Psoas muscle (tissue), 8 donors: ENCODE results near the gene DISP3. TPM values are rescaled to one million over a fixed set of nuclear protein-coding genes. Genes with fewer than 3 reads are reported as not detected.

Experiments used
- ATAC-seq, 4 donors: fragments of 200-7000 bp; cut with Tn5 transposase; one replicate each; pipeline ENCODE4 v1.9.1; 2020; ENCODE audit warnings: moderate library complexity in 3 of 4, mild to moderate bottlenecking in 2 of 4
- DNase-seq, 2 donors: peaks; one replicate each; pipeline ENCODE4 v3.0.0-alpha.2; 2020
- H3K27ac ChIP-seq: fragments of 200-600 bp; one replicate; pipeline ENCODE4 v1.8.0; 2022
- H3K27me3 ChIP-seq, 3 donors: fragments of 200-600 bp in 1 of 3; one replicate each; pipeline versions ENCODE4 v1.6.1 to v1.8.0; 2013 to 2022; ENCODE audit warnings: low read length in 2 of 3, mild to moderate bottlenecking in 2 of 3, moderate library complexity in 1 of 3; ENCODE audit not compliant: insufficient read depth in 3 of 3
- H3K36me3 ChIP-seq, 2 donors: fragments of 200-600 bp in 1 of 2; one replicate each; pipeline versions ENCODE4 v1.6.1 to v1.8.0; 2013 to 2022; ENCODE audit warnings: low read depth in 1 of 2, mild to moderate bottlenecking in 1 of 2, moderate library complexity in 1 of 2; ENCODE audit not compliant: insufficient read depth in 1 of 2
- H3K4me1 ChIP-seq: fragments of 200-600 bp; one replicate; pipeline ENCODE4 v1.8.0; 2022
- H3K4me3 ChIP-seq: fragments of 200-600 bp; one replicate; pipeline ENCODE4 v1.8.0; 2022; ENCODE audit warnings: mild to moderate bottlenecking
- H3K9me3 ChIP-seq: fragments of 200-600 bp; one replicate; pipeline ENCODE4 v1.8.0; 2022
- WGBS, 3 donors: extraction: QIAGEN DNeasy Blood & Tissue Kit; methylation state at CpG; one replicate each; pipeline versions ENCODE4 v1.1.6 to v1.1.7; 2013; 5-methylcytosine and 5-hydroxymethylcytosine counted together
- intact Hi-C, 2 donors: fragments of 100-400 bp; cut with DNase I; formaldehyde crosslinking; loops; one replicate each; pipeline versions ENCODE4 v1.11.0 to v1.14.2; 2022
- polyA plus RNA-seq, 3 donors: library from polyadenylated mRNA; stranded (reverse); fragments of 200-250 nt; gene quantifications; one replicate each; pipeline ENCODE4 v1.2.3, GENCODE V29; 2013
- total RNA-seq, 4 donors: library from RNA; stranded (reverse); fragmentation: NEBNext Ultra II Directional in 2 of 4; extraction: Animal tissue kit (Norgen Biotek cat#: 25700) in 2 of 4; gene quantifications; one replicate each; pipeline versions ENCODE4 v1.2.1 to v1.2.4, GENCODE V29; 2021 to 2023
- TF ChIP-seq, protein P1 (sequence below): fragments of 200-600 bp; IDR thresholded peaks from one replicate; pipeline ENCODE4 v1.8.0; 2022; ENCODE audit warnings: antibody characterized with exemption
- donor health status: healthy with polysubstance abuse.
- donor health status: DM: no; HTN: no; CAD: no; lungs with moderate emphysema.
- donor health status: Bipolar disorder and iron deficiency.
- donor health status: healthy.
- donor health status: DM: yes; HTN: yes; CAD: no.
- donor health status: DM: no; HTN: no; CAD: no.
- donor health status: DM: no; HTN: no; CAD: no.
- donor health status: DM: yes; HTN: yes; CAD: no.

The DISP3 gene
- total and polyA plus RNA-seq, 7 donors: 0.01 to 0.04 (median 0.02) TPM; not detected in 3

DNA sequence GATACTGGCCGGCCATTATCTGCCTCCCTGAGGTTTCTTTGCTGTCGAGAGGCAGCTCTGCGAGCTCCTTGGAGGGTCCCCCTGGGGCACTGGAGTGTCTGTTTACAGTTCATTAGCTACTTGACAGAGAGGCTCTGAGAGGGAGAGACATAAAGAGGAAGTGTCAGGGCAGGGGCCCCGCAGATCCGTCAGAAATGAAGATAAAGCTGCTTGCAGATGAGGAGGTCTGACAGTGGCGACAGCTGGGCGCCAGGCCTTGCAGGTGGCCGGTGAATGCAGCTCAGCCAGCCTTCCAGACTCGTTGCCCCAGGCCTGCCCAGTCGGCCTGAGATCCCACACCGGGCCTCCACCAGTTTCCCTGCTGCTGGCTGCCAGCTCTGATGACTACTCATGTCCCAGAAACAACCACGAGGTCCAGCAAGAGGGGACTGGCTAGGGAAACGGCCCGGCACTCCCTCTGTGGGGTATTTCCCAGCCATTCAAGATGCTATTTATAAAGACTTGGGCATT, 84.7 kb downstream of the DISP3 start:
- TF ChIP-seq, protein P1, sequence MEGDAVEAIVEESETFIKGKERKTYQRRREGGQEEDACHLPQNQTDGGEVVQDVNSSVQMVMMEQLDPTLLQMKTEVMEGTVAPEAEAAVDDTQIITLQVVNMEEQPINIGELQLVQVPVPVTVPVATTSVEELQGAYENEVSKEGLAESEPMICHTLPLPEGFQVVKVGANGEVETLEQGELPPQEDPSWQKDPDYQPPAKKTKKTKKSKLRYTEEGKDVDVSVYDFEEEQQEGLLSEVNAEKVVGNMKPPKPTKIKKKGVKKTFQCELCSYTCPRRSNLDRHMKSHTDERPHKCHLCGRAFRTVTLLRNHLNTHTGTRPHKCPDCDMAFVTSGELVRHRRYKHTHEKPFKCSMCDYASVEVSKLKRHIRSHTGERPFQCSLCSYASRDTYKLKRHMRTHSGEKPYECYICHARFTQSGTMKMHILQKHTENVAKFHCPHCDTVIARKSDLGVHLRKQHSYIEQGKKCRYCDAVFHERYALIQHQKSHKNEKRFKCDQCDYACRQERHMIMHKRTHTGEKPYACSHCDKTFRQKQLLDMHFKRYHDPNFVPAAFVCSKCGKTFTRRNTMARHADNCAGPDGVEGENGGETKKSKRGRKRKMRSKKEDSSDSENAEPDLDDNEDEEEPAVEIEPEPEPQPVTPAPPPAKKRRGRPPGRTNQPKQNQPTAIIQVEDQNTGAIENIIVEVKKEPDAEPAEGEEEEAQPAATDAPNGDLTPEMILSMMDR: no peak
- Histone ChIP-seq H3K27me3 (peaks cover 0 to 54% (median 11%) of the 10 kb centered on the region in 3 donors), H3K27ac (no peak overlapping the region), H3K4me3 (no peak overlapping the region), H3K4me1 (no peaks in the 10 kb centered on the region), H3K36me3 (no peaks in the 10 kb centered on the region), H3K9me3 (no peaks in the 10 kb centered on the region)
- ATAC-seq (no peak), DNase-seq (no peak)
- intact Hi-C loops: no loop called here
- WGBS, 3 donors: 5 to 12% (median 9%) methylated on average over 14 of the region's 14 CpGs

DNA sequence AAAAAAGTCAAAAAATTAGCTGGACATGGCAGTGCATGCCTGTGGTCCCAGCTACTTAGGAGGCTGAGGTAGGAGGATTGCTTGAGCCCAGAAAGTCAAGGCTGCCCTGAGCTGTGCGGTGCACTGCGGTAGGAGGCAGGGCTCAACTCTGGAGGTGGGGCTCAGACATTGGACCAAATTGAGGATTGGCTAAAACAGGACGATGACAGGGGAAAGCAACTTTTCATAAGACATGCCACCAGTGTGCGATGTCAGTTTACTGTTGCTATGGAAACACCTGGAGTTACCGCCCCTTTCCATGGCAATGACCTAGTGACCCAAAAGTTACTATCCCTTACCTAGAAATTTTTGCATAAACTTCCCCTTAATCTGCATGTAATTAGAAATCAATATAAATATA, 85.3 kb downstream of the DISP3 start:
- no peak overlapping the region for H3K4me3 ChIP-seq
- TF ChIP-seq, protein P1: no peak
- peaks cover 0 to 54% (median 11%) of the 10 kb centered on the region in 3 donors for H3K27me3 ChIP-seq
- no peaks in the 10 kb centered on the region for H3K36me3 ChIP-seq
- no peaks in the 10 kb centered on the region for H3K4me1 ChIP-seq
- no peaks in the 10 kb centered on the region for H3K9me3 ChIP-seq
- WGBS, 3 donors: 71 to 81% (median 75%) methylated on average over 5 of the region's 5 CpGs
- ATAC-seq (no peak), DNase-seq (no peak)
- intact Hi-C loops: no loop called here
- no peak overlapping the region for H3K27ac ChIP-seq

DNA sequence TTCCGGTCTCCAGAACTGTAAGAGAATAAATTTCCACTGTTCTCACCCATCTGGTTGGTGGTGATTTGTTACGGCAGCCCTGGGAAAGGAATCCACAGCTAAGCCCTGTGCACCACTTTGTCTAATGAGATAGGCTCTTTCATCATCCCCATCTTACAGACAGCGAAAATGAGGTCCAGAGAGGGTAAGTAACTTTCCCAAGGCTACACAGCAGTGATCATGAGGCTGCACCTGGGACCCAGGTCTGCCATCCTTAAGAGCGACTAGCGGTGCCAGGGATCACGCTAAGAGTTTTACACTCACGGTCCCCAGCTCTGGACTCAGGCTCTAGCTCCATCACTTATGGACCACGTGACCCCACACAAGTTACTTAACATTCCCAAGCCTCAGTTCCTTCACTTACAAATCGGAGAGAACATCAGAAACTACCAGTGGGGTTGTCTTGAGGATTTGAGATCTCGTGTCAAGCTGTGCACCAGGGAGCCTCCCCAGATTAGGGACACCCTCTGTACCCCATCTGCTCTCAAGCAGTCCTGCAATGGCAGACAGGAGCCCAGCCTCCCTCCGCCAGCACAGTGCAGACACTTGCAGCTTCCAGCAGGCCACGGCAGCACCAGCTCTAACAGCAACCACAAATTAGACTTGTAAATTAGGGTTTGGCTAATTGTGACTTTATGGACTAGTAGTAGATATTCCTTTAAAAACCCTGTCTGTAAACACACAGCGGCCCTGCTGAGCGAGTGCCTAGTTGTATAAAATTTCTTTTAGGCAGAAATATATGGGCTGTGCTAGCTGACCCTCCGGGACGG, 87.3 kb downstream of the DISP3 start:
- H3K27me3 ChIP-seq: peaks cover 0 to 50% (median 16%) of the 10 kb centered on the region in 3 donors
- H3K4me3 ChIP-seq: no peak overlapping the region
- H3K36me3 ChIP-seq: no peaks in the 10 kb centered on the region
- ATAC-seq (no peak), DNase-seq (no peak)
- intact Hi-C loops: no loop called here
- no peak overlapping the region for H3K27ac ChIP-seq
- TF ChIP-seq, protein P1: no peak
- WGBS, 3 donors: 61 to 64% (median 63%) methylated on average over 16 of the region's 16 CpGs
- H3K4me1 ChIP-seq: no peaks in the 10 kb centered on the region
- H3K9me3 ChIP-seq: no peaks in the 10 kb centered on the region

GRCh38 chr1:11567244-11568065, 88.5 kb downstream of the DISP3 start:
- no peak overlapping the region for H3K4me3 ChIP-seq
- WGBS, 3 donors: 74 to 80% (median 74%) methylated on average over 11 of the region's 11 CpGs
- no peaks in the 10 kb centered on the region for H3K36me3 ChIP-seq
- ATAC-seq (no peak), DNase-seq (no peak)
- intact Hi-C loops: no loop called here
- H3K27me3 ChIP-seq: peaks cover 0 to 55% (median 16%) of the 10 kb centered on the region in 3 donors
- H3K27ac ChIP-seq: no peak overlapping the region
- TF ChIP-seq, protein P1: no peak
- no peaks in the 10 kb centered on the region for H3K4me1 ChIP-seq
- no peaks in the 10 kb centered on the region for H3K9me3 ChIP-seq
